GM18951 (cell line): ENCODE measurements around the gene NINL.
"Not testable (repeated sequence)": the region's sequence is repeated elsewhere in the genome, so short reads cannot be mapped to it uniquely, and the experiment has no call there.

ENCODE experiments used
- POLR2A ChIP-seq: IDR thresholded peaks from 4 replicates; pipeline ENCODE4 v1.6.1; 2011; ENCODE audit warnings: mild to moderate bottlenecking; ENCODE audit not compliant: insufficient read length, insufficient read depth; ENCODE audit errors: extremely low read depth
- in situ Hi-C: fragments of 300-500 bp; cut with MboI; formaldehyde crosslinking; loops from one replicate; pipeline ENCODE4 v1.12.0; 2022; ENCODE audit warnings: low sequenced_read_pairs, mixed read lengths, inconsistent platforms; ENCODE audit not compliant: unreplicated experiment

NINL gene

DNA sequence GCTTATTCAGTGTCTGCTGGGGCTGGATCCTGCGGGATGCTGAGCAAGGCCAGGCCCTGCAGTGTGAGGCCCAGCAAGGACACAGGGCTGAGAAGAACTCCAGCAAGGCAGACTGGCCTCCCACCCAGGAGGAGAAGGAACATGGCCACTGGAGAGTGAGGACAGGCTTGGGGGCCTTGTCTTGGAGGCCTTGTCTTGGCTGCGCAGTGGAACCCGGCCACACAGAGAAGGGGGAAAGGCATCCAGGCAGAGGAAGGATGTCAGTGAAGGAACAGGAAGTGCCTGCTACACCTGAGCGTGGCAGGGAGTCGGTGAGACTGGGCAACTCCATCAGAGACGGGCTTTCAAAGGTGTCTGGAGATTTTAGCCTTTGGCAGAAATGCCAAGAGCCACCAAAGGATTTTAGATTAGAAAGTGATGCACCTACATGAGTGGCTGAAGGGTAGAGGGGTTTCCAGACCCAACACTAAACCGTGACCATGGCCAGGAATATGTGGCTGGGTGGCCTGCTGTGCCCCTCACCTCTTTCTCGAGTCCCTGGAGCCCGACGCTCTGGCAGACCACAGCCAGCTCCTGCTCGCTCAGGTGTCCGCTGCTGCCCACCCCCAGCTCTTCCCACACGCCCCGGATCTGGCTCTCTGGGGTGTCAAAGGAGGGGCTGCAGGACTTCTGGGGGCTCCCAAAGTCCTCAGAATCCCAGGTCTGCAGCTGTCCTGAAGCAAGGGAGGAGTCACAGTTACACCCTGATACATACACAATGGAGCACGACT is 80.8 kb downstream of the NINL start:
- no peak for TF ChIP-seq POLR2A
- in situ Hi-C loops, result no loop called here

DNA sequence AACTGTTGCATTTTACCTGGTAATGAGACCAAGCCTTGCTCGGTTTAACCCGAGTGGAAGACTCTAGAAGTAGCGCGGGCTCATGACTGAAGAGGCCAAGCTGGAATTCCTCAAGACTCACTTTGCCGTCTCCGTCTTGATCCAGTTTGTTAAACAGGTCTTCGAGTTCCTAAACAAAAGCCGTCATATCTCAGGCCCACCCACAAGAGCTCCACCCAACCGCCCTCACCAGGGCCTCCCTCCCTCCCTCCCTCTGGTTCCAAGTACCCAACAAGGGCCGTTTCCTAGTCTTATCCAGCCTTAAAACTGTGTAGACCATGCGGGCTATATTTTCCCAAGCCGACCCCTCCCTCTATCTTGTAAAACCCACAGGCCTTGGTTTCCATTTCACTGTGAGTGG is 81.4 kb downstream of the NINL start:
- TF ChIP-seq POLR2A, result no peak
- in situ Hi-C loops, result no loop called here

DNA sequence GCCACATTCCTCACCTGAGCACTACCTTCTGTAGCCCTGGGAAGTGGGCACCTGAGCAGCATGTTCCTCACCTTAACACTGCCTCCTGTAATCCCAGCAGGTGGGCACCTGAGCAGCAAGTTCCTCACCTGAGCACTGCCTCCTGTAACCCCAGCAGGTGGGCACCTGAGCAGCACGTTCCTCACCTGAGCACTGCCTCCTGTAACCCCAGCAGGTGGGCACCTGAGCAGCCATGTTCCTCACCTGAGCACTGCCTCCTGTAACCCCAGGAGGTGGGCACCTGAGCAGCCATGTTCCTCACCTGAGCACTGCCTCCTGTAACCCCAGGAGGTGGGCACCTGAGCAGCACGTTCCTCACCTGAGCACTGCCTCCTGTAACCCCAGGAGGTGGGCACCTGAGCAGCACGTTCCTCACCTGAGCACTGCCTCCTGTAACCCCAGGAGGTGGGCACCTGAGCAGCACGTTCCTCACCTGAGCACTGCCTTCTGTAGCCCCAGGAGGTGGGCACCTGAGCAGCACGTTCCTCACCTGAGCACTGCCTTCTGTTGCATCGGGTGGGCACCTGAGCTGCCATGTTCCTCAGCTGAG is 82.2 kb downstream of the NINL start:
- in situ Hi-C loops, result not testable (repeated sequence)

DNA sequence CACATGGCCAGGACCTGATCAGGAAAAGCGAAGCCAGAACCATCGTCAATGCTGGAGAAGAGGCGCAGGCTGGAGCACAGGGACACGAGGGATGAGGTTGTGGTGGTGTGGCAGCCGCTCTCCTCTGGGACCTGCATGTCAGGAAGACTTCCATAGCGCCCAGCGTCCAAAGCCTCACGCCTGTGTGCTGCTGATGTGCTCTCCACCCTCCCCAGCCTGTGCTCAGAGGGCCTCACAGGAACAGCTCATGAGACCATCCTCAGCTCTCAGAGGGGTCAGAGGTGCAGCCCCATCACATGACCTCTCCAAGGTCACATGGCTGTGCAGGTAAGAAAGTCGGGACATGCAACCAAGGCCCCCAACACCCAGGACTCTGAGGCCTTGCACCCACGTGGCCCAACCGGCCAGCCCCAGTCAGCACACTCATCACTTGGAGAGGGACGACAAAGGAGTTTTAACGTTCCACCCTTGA is 84.4 kb downstream of the NINL start:
- in situ Hi-C loops, result no loop called here
- TF ChIP-seq POLR2A, result no peak

DNA sequence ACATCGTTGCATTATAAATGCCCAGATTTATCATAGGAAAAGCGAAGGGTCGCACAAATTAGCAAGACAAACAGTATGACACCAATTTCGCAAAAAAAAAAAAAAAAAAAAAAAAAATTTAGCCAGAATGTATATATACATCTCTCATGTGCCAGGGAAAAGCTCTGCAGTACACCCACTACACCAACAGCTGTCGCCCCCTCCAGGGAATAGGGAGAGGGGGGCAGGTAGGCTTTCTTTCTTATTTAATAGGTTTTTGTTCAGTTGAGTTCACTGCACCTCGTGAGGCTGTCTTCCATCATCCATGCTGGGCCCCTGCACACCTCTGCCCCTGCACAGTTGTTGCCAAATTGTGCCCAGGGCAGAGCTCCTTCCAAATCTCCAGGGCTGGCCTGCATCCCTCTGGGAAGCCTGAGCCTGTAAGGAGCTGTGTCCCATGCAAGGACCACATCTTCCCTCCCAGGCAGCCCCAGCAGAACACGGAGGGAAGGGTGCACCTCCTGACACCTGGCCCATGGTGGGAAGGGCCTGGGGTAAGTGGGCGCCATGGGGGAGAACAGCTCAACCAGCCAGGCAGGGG is 85.4 kb downstream of the NINL start:
- in situ Hi-C loops, result no loop called here
- no peak for TF ChIP-seq POLR2A

DNA sequence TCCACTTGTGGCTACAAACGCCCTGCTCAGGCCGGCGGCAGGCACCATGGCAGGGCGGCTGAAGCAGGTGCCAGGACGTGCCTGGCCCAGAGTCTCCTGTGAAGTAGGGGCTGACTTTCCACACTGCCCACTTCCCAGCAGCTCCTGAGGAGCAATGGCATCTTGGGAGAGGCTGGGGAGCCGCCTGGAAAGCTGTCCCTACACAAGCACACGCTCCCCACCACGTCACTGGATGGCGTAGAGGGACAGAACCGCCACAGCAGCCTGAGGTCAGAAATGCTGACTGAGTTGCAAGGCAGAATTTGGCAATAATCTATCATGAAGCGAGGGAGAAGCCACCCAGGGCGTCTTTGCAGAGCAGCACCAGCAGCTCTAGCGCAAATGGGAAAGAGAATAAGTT is 86.3 kb downstream of the NINL start:
- in situ Hi-C loops, result no loop called here
- TF ChIP-seq POLR2A, result no peak

DNA sequence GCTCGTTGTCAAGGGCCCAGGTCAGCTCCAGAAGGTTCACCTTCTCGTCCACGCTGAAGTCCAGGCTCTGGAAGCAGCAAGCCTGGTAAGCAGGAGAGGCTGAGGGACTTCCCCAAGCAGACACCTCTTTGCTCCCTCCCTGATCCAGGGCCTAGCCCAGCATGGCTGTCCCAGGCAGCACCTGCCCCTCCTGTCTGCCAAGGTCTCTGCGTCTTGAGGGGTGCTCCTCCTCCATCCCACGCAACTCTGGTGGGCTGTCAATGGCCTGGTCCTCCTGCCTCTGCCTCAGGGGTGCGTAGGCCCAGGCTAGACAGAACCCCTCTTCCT is 87.1 kb downstream of the NINL start:
- in situ Hi-C loops, result no loop called here
- no peak for TF ChIP-seq POLR2A

DNA sequence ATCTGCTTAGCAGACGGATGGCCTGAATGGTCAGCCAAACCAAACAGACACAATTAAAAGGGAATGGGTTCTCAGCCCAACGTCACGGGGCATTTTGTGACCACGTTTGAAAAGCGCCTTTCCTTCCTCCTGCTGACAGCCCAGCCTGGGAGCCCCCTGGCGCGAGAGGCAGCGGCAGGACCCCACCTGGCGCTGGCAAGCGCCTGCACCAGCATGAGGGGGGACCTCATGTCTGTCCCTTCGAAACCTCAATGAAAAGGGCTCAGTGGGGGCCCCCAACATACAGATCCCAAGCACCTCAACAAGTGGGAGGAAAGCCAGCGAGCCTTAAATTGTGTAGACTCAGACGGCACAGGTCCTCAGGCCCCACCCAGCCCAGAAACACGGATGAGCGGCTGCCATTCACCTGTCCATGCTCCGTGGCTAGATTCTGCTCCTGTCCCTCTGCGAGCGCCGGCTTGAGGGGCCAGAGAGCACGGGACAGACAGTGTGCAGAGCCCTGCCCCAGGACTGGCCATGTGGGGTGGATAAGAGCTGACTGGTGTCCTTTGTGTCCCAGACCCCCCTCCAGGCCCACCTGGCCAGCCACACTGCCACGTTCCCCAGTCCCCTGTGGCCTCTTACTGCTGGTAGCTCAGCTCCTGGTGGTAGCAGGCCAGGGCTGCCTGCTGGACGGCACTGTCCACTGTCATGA is 87.6 kb downstream of the NINL start:
- no peak for TF ChIP-seq POLR2A
- in situ Hi-C loops, result no loop called here

DNA sequence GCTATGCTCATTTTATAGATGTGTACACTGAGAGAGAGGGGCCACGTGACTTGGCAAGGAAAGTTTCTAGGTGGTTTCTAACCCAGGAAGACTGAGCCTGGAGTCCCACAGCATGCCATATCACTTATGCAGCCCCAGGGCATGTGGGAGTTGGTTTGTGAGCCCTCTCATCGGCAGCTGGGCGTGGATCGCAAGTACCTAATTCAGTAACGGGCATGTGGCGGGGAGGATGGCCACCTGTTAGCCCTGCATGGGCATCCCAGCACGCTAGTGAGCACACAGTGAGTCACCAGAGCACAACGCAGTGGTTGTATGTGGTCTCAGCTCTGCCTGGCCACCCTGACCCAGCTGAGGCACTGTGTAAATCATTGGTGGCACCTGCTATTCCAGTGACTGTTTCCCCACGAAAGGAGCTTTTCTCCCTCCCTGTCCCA is 88.3 kb downstream of the NINL start:
- in situ Hi-C loops, result no loop called here
- no peak for TF ChIP-seq POLR2A

DNA sequence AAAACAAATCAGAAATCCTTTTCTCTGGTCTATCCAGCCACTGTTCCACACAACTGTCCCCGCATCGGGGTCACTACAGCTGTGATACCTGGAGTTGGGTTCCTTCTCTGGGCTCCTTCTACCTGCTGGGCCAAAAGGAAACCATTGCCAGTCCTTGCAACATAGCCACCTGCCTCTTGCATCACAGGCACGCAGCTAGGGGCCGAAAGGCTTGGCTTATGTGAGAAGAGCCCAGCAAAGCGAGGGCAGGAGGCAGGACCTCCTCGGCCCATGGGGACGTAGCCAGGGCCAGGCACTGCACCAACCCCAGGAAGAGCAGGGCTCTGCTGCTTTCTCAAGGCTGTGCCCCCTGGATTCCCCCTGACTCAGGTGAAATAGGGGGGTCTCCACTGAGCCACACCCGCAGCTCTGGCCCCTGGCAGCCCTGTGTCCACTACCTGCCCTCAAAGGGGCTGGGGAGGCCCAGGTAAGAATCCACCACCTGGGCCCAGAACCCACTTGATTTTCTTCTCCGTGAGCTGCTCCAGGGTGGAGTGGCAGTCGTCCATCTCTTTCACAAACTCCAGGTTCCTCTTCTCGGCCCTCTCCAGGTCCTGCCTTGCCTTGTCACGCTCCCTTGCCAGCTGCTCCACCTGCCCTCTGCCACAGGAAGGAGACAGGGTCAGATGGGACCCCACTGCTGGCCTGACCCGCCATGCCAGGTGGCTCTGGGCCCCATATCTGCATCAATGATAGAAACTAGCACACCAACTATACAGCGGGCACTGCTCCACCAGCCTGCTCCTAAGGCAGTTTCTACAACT is 89.0 kb downstream of the NINL start:
- in situ Hi-C loops, result no loop called here
- no peak for TF ChIP-seq POLR2A

DNA sequence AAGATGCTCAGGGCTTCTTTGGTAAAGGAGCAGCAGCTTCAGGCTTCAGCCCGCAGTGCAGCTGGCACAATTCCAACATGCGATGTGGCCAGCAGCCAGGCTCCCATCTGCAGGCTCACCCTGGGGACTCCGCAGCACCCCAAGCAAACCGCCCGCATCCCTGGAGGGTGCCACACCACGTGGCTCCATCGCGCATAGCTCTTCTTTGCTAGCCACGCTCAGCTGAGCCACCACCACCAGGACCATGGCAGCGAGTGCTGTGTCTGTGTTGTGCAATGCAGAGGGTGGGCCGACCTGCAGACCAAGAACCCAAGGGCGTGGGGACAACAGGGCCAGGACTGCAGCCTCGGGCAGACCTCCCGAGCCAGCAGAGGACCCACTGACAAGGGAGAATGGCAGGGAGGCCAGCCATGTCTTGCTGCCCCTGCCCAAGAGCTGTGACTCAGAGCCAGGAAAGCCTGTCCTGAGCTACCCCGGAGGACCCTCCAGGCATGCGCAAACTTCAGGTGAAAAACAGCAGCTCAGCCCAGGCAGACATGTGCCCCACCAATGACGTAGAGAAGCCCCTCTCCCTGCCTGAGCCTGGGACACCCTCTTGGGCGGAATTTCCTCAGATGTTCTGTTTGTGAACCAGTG is 90.0 kb downstream of the NINL start:
- no peak for TF ChIP-seq POLR2A
- in situ Hi-C loops, result no loop called here

DNA sequence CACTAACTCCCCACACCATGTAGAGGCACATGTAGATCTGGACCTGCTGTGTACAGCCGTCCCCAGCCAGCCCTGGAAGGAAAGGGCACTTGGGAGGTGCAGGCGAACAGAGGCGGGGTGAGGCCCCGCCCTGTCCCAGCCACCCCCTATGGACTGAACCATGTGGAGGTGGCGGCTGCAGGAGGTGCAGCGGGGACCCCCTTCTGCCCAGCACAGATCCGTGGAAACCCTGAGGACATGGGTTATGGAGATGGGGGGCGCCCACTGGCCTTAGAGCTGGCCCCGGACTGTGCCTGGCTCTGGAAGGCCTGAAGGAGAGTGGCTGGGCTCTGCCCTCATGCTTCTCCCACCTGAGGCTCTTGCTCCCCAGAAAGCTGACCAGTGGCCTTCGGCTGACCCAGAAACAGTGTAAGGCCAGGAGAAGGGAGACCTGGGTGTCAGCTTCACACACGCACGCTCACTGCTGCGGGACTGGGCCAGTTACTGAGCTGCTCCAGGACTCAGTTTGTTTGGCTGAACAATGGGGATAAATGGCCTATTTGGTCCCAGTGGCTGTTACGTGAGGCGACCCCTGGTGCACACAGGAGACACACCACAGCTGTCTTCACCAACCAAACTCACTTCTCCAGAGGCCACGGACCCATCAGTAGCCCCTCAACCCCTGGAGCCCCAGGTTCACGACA is 90.7 kb downstream of the NINL start:
- TF ChIP-seq POLR2A, result no peak
- in situ Hi-C loops, result no loop called here
